OCI-LY1 (cell line): Measurements from ENCODE around the gene C2CD4A.

Source experiments
- CTCF ChIP-seq: fragments of 200-600 bp; sonication (generic), shearing (Covaris generic); IDR thresholded peaks from 2 replicates; pipeline ENCODE4 v1.5.1; 2017; ENCODE audit warnings: mild to moderate bottlenecking, antibody characterized with exemption, low read length, moderate library complexity, mixed read lengths
- EZH2 ChIP-seq: fragments of 200-600 bp; sonication (generic), shearing (Covaris generic); IDR thresholded peaks from 2 replicates; pipeline ENCODE4 v1.8.0; 2017; ENCODE audit warnings: borderline replicate concordance, mixed run types, mild to moderate bottlenecking, antibody characterized with exemption, low read length, moderate library complexity, mixed read lengths

GRCh38 chr15:62105266-62105665 is 38.5 kb downstream of the C2CD4A start:
- TF ChIP-seq CTCF (no peak), EZH2 (no peak)
